GF-D8 (cell line): Measurements from ENCODE around the gene IGSF5.
"Not testable (repeated sequence)": the region's sequence is repeated elsewhere in the genome, so short reads cannot be mapped to it uniquely, and the experiment has no call there.

Experiments
- DNase-seq: peaks from one replicate; lab custom pipeline; 2025; lab: John Stamatoyannopoulos, UW

IGSF5 gene

DNA sequence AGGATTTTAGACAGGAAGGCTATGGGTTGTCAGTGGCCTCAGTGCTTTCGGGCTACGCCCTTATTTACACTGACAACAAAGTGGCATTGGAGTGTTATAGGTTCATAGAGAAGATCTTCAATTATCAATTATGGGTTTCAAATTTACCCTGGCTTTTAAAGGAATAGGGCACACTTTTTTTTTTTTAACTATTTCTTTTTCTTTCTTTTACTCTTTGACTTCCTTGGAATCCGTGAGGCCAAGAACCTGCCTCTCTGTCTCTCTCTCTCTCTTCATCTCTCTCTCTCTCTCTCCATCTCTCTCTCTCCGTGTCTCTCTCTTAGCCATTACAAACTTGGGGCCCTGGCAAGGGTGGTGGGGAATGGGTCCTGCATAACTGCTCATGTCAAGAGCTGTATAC, at the start of gene IGSF5:
IGSF5 (plus strand) TSS at position 301 of the 400 bp plus-strand sequence. CDS start 327 bp downstream, outside the sequence.
- not testable (repeated sequence) for DNase-seq

DNA sequence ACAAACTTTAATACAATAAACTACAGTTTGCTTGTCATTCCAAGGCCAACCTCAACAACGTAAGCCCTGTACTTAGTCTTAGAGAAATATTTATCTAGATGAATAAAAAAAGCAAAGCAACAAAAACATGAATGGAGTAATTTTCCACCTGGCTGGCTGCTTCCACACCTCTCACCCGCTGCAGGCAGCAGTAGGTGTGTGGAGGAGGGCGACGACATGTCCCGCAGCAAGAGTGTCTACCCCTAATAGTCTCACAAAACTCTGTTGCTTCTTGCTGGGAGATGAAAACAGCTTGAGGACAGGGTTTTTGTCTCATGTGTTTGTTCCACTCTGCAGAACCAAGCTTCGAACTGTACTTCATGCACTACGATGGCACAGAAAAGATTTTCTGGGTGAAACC, 48.8 kb upstream of the IGSF5 start:
- DNase-seq: no peak

DNA sequence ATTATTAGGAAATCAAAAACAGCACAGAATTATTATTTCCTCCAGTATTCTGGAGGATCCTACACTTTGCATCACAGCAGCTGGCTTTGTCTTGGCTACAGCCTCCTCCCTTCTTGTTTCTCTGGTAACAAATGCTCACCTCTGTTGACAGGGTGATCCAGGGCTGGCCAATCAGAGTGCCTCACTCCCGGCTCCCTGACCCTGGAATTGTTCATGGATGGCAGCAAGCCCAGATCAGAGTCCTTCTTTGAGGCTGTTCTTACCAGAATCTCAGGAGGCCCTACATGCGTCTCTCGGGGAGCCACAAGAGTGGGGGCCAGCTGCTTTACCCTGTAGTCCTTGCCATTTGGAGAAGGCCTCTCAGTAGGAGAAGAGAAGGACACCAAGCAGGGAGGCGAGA, 48.4 kb upstream of the IGSF5 start:
- no peak for DNase-seq

DNA sequence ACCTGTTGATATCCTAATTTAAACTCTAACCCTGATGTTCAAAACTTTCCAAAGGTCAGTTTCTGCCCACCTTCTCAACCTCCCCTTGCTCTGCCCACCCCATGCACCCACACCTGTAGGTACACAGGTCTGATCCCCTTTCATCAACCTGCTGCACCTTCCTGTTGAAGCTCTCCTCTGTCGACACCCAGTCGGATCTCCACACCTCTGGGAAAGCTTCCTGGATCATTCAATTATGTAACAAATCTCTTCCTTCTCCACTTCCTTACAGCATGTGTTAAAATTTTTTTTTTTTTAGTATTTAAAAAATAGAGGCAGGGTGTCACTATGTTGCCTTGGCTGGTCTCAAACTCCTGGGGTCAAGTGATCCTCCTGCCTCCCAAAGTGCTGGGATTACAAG, 44.7 kb upstream of the IGSF5 start:
- no peak for DNase-seq

DNA sequence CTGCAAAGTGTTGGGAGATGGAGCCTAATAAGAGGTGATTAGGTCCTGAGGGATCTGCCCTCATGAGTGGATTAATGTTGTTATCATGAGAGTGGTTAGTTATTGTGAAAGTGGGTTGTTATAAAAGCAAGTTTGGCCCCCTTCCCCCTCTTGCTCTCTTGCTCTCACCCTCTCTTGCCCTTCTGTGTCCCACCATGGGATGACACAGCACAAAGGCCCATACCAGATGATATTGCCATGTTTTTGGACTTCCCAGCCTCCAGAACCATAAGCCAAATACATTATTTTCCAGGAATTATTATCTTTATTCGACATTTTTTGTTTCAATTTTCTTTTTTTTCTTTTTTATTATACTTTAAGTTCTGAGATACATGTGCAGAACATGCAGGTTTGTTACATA, 41.4 kb upstream of the IGSF5 start:
- no peak for DNase-seq

DNA sequence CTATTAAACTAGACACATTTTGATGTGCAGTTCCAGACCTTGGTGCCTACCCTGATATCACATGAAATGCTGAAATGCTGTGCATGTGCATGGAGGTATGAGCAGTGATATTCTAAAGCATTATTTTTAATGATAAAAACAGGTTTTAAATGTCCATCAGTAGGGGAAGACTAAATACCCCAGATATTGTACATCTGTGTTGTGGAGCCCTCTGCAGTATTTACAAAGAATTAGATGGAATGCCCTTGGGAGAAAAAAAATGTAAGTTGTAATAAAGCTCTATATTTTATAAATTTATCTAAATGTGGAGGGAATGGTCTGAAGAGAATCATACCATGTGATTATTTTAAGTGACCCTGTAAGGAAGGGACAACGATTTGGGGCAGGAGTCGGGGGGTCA, 39.1 kb upstream of the IGSF5 start:
- no peak for DNase-seq

DNA sequence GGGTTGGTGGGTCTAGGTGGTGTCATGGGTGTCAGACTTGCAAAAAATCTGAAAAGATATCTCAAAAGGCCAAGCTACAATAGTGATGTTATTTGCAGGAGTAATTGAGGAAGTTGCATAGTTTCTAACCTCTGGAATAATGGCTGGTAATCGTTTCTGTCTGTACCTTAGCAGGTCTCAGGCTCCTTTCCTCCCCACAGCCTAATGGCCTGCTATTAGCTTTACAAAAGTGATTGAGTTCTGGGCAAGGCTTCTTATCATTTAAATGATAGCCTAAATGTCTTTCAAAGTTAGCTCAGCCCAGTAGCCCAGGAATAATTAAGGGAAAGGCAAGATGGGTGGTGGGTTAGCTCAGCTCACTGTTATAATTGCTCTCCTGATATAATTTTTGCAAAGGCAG, 37.7 kb upstream of the IGSF5 start:
- no peak for DNase-seq

DNA sequence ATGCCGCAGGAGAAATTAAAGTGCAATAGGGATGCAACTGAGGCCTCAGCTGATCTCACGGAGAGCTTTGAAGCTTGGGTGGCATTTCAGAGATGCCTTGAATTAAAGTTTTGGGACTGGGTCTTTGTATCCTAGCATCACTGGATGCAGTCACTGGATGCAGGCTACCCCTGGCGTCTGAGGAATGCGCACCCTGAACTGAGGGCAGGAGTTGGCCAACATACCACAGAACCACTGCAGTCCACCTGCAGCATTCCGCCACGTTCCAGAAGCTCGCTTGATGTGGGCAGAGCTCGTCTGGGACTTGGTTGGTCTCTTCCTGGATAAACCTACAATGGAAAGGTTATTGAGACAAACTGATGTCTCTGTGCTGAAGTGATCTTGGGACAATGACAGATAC, 34.1 kb upstream of the IGSF5 start:
- DNase-seq: no peak

DNA sequence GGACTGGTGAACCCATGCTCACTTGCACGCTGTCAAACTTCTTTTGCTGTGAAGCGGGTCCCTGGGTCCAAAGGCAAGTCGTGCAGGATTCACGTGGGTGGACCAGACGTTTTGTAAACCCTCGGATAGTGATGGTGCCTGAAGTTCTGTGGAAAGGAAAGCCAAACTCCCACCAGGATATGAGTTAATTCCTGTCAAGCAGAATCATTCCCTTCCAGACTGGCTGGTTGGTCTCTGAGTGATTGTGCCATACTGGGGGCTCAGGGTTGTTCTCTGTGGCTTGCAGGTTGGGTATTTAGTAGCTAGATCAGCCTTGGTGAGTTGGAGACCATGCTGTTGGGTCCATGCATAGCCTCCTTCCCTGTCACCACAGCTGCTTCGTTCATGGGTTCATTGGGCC, 32.7 kb upstream of the IGSF5 start:
- no peak for DNase-seq

DNA sequence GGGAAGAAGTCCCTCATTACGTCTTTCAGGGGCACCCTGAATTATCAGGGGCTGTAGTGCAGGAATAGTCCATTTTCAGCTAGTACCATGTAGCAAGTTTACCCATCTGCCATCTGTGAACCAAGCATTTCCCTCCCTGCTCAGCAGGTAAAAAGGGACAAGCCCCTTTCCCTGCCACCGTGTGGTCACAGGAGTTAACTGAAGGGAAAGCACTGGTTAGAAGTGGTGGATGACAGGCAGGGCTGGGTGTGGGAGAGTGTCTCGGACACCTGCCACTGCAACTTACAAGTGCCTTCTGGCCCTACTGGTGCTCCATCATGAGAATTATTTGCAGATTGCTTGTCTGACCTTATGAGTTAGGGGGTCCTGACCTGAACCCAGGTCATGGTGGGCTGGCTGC, 32.0 kb upstream of the IGSF5 start:
- DNase-seq: no peak

DNA sequence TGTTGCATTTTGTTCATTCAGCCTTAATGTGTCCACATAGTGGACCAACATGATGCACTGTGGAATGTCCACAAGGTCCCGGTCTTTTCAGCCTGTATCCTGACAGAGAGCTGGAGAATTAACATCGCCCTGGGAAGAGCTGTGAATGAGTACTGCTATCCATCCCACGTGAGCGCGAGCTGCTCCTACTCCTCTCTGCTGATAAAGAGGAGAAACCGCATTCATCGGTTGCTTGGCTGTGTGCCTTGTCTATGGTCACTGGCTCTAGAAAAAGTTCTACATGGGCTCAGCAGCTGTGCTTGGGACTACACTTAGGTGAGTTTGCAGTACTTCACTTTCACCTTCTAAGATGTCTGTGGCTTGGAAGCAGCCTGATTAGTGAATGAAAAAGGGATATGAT, 31.1 kb upstream of the IGSF5 start:
- no peak for DNase-seq

DNA sequence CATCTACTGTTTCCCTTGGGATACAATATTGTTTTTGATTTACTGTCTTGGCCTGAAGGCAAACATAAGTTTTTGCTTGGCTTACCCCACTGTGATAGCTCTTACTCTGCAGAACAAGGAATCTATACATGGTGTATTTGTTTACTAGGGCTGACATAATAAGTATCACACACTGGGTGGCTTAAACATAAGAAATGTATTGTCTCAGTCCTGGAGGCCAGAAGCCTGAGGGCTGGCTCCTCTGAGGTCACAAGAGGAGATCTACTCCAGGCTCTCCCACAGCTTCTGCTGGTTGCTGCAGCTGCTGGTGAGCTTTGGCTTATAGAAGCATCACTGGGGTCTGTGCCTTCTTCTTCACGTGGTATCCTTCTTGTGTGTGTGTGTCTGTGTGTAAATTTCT, 30.7 kb upstream of the IGSF5 start:
- DNase-seq: no peak

DNA sequence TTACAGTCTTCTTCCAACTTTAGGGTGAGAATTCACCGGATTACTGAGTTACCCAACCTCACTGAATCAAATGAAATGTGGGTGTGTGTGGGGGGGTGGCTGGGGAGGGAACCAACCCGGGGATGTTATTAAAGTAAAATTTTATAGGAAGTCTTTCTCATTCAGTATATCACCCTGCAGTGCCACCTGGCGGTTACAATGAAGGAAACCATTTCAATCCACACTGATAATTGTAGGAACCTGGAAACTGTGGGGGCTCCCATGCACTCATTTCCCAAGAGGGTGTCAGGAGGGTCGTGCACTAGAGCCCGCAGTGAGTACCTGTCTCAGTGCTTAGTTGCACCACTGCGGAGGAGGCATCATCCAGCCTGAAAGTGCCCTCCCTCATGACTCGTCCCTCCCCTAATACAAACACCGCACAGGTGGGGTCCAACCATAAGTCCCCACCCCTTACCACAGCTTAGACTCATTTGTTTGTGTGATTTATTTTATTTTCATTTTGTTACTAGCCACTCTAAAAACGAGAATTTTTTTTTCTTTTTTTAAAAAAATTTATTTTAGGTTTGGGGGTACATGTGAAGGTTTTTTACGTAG, 29.1 kb upstream of the IGSF5 start:
- DNase-seq: peak; percentile 6

DNA sequence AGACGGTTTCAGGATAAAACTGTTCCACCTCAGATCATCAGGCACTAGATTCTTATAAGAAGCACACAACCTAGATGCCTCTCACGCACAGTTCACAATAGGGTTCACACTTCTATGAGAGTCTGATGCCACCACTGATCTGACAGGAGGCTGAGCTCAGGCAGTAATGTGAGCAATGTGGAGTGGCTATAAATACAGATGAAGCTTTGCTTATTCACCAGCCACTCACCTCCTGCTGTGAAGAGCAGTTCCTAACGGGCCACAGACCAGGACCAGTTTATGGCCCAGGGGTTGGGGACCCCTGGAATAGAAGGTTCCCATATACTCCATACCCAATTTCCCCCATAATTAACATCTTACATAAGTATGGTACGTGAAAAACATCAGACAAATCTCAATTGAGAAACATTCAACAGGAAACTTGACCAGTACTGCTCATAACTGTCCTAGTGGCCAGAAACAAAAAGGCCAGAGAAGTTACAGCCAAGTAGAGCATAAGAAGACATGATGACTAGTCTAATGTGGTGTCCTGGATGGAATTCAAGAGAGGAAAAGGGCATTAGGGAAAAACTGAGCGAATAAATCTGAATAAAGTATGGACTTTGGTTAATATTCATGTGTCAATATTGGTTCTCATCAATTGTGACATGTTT, 24.7 kb upstream of the IGSF5 start:
- DNase-seq: no peak

DNA sequence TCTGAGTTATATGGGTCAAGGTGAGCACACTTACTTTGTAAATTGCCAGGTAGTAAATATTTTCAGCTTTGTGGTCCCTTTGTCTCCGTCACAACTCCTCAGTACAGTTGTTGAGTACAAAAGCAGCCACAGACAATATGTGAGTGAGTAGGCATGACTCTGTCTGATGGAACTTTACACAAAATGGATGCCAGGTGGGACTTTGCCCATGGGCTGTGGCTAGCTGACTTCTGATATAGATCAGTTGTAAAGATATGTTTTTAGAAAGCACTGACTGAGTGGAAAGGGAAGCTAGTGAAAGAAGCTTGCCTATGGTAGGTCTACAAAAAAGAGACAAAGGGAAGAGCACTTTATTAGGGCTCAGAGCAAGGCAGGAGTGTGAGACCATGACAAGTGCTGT, 23.1 kb upstream of the IGSF5 start:
- no peak for DNase-seq

DNA sequence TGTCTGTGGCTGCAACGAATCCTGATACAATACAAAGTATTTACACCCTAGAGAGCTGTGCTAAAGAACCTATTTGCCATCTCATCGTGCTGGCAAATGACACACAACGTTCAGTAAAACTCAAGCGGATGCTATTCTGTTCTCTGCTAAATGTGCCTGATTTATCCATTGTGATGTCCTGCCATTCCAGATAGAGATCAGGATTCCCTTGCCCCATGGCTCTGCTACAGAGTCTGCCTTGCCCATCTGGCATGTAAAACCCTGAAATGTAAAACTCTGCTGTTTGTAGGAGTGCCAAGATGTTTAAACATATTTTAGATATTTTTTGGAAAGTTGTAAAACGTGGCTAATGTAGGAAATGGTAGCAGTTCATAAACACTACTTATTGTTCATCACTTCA, 20.0 kb upstream of the IGSF5 start:
- DNase-seq: no peak

DNA sequence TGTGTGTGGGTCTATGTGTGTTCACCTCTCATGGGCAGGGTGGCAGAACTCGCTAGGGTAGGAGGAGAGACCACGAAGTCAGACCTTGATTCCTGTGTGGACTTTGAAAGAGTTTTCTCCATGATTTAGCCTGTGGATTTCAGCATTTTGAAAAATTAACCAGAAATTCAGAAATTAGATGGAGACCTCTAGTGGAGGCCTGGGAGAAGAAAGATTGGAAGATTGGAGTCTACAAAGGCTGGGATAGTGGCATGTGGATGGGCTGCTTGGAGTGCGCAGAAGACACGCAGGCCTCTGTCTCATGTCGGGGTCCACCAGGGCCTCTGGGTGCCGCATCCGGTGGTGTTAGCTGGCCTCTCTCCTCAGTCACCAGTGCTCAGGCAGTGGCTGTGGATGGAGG, 18.9 kb upstream of the IGSF5 start:
- DNase-seq: no peak

DNA sequence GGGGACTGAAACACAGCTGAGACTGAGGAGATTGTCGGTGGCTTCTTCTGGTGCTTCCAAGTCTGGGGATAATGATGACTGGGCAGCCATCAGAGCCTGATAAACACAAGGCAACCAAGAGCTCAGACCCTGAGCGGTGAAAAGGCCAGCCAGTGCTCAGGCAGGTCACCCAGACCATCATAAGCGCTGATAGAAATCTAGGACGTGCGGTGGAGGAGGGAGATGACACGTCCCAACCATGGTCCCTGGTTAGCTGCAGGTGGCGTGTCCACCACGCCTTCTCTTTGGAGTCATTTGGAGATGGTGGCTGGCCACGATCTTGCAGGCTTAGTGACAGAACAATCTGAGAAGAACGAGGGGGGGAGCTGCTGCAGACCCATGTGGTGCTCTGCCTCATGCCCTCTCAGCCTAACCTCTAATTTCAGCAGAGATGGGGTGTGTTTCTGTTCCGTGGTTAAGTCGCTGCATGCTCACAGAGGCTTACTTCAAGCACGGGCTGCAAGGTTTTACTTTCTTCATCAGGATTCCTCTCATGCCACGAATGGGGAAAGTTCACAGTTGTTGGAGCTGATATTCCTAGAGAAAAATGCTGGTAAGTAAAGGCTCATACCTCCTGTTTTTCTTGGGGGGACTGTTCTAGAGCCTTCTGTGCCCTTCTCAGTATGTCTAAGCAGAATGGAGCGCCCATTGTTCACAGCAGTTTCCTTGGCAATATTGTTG, 17.4 kb upstream of the IGSF5 start:
- no peak for DNase-seq

DNA sequence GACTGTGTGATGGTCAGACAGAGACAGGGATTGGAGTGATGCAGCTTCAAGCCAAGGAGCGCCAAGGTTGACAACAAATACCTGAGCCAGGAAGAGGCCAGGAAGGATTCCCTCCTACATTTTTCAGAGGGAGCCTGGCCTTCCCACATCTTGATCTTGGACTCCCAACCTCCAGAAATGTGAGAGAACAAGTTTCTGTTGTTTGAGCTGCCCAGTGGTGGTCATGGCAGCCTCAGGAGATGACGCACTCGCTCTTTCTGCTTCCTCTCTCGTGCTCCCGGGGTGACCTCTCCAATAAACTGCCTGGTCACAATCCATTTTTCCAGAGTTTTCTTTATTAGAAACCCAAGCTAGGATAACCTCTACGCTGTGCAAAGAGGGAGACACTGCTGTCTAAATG, 16.6 kb upstream of the IGSF5 start:
- no peak for DNase-seq

DNA sequence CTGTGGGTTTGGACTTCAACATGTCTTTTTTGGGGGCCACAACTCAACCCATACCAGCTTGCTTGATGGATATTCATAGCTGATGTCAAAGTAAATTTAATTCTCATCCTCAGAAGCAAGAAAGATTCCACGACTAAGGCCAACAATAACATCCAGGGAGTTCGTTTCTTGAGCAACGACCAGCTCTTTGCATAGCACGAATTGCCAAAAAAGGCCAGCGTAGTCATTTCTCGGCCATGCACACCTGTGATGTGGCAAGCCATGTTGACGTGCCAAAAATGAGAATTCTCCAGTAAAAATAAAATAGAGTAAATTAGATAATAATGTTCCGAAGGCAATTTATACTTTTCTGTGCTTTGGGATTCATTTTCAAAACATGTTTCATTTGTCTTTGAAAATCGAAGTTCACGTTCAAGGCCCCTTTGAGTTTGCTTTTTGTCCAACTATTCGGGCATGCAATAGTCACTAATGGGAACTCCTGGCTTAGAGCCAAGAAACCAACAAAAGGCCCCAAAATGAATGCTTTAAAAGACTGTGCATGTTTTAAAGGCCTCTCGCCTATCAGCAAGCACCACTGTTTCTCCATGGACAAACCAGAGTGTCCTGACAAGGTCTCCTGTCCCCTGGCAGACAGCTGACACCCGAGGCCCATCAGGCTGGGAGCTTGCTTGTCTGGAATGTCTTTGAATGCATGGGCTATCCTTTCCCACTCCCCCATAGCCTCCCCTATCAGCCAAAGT, 14.4 kb upstream of the IGSF5 start:
- no peak for DNase-seq

DNA sequence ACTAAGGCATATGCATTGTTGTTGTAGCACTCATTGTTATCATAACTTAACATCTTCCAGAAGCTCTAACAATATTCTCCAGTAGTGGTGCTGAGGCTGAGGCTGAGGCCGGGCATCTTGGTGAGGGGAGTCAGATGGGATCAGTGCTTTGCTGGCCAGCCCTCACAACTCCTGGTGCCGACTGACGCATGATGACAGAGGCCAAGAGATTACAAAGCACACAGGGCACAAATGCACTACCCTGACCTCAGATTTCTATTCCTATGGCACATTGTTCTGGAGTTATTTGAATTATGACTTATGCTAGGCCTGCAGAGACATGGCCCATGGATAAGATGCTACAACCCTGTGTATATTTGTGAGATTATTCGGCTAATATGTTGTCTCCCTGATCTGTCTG, 8.3 kb upstream of the IGSF5 start:
- DNase-seq: no peak

DNA sequence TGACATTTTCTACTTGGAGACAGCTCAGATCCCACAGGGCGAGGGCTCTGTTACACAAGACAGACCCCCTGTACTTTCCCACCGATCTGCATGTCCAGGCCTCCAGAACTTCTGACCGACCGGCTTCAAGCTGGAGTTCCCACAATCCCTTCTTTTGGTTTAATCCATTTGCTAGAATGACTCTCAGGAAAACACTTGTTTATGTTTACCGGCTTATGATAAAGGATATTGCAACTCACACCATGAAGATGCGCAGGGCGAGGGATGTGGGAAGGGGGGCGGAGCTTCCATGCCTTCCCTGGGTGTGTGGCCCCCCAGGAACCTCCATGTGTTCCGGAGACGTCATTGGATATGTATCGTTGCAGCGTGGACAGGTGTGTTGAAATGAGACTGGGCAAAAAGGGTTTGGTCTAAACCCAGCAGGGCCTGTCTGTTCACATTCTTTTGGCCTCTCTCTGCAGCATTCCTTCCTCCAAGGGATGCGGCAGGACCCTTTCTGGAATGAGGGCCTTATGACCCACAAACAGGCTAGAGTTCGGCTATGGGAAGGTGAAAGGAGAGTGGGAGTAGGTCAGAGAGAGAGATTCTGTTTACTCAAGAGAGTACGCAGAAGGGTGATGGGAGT, 7.5 kb upstream of the IGSF5 start:
- DNase-seq: no peak

DNA sequence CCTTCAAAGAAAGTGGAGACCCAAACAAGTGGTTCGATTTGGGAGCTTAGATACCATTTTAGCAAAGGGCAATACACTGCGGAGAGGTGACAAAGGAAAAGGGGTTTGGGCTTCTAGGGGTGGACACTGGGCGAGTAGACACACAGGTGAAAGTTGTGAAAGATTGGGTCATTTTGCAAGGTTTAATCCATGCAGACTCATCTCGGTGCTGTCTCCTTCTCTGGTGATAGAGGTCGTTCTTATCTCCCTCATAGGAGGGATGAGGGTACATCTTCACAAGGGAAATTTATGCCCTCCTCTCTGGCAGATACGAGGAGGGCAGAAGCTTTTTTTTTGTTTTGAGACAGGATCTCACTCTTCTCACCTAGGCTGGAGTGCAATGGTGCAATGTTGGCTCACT, 6.4 kb upstream of the IGSF5 start:
- no peak for DNase-seq
